Transverse colon (tissue), 3 donors: ENCODE results near the gene RAB38.

Experiments used
- POLR2A ChIP-seq: fragments of 450-650 bp; IDR thresholded peaks from one replicate; pipeline ENCODE4 v1.6.1; 2016; ENCODE audit warnings: antibody characterized with exemption, mild to moderate bottlenecking, moderate library complexity
- TF ChIP-seq, protein P1 (sequence below), 5 experiments: fragments of 200-600 bp in 3 of 5; fragments of 450-650 bp in 2 of 5; sonication (generic) in 3 of 5; IDR thresholded peaks; 1 replicate in 2 of 5; 2 replicates in 3 of 5; pipeline ENCODE4 v1.5.1; 2016 to 2017; ENCODE audit warnings: antibody characterized with exemption in 5 of 5, inconsistent platforms in 3 of 5, mild to moderate bottlenecking in 2 of 5, moderate library complexity in 1 of 5

- TF ChIP-seq, protein P1, sequence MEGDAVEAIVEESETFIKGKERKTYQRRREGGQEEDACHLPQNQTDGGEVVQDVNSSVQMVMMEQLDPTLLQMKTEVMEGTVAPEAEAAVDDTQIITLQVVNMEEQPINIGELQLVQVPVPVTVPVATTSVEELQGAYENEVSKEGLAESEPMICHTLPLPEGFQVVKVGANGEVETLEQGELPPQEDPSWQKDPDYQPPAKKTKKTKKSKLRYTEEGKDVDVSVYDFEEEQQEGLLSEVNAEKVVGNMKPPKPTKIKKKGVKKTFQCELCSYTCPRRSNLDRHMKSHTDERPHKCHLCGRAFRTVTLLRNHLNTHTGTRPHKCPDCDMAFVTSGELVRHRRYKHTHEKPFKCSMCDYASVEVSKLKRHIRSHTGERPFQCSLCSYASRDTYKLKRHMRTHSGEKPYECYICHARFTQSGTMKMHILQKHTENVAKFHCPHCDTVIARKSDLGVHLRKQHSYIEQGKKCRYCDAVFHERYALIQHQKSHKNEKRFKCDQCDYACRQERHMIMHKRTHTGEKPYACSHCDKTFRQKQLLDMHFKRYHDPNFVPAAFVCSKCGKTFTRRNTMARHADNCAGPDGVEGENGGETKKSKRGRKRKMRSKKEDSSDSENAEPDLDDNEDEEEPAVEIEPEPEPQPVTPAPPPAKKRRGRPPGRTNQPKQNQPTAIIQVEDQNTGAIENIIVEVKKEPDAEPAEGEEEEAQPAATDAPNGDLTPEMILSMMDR (IDR thresholded peaks at IDR 0.05): no peak
- no peak for TF ChIP-seq POLR2A
These were observed 21.1 kb upstream of the RAB38 start for GRCh38 chr11:88196393-88196792.
